Sigmoid colon (tissue), 4 donors: ENCODE data around the gene OPN3.

Experiments
- EP300 ChIP-seq, 4 donors: sonication (generic); formaldehyde crosslinking; IDR thresholded peaks; one replicate each; pipeline ENCODE4 v1.6.1; 2017; ENCODE audit warnings: antibody characterized with exemption in 4 of 4
- POLR2AphosphoS5 ChIP-seq, 4 donors: sonication (generic); formaldehyde crosslinking; IDR thresholded peaks; one replicate each; pipeline ENCODE4 v1.6.1; 2017; ENCODE audit warnings: antibody characterized with exemption in 4 of 4

DNA sequence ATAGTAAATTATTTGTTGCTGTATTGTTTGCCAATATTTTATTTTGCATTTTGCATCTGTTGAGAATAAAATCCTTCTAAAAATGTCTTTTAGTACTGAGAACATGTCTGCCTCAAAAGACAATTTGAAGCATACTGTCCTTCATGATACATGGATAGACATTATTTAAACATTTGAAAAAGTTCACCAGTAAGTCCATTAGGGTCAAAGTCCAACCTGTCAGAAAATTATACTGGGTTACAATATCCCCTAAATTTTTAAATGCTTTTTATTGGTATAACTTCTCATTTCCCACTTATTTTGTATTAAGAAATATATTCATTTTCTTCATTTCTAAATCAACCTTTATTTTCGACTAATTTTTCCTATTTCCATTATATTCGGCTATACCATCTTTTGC, 9.3 kb downstream of the OPN3 start:
- no peak for TF ChIP-seq EP300 (IDR thresholded peaks at IDR 0.05)
- no peak for TF ChIP-seq POLR2AphosphoS5 (IDR thresholded peaks at IDR 0.05)
